HG02938 (cell line): ENCODE data around the gene TMEM135.
A peak's percentile ranks its signal among the peaks of the same experiment; 100 is the strongest.

Experiments used
- ATAC-seq: cut with Tn5 transposase; IDR thresholded peaks from one replicate; pipeline ENCODE4 v1.9.1; 2021; ENCODE audit warnings: mild to moderate bottlenecking, moderate library complexity; ENCODE audit not compliant: unreplicated experiment

Gene TMEM135

GRCh38 chr11:87190071-87190470 lies 152.3 kb downstream of the TMEM135 start:
- ATAC-seq: no peak

GRCh38 chr11:87193756-87194470 lies 156.2 kb downstream of the TMEM135 start:
- no peak for ATAC-seq

- ATAC-seq: no peak
Observed at GRCh38 chr11:87194985-87195820, 157.5 kb downstream of the TMEM135 start.

GRCh38 chr11:87198266-87198881 lies 160.6 kb downstream of the TMEM135 start:
- no peak for ATAC-seq

GRCh38 chr11:87201376-87201775 lies 163.6 kb downstream of the TMEM135 start:
- ATAC-seq: no peak

- ATAC-seq: peak; percentile 64
Observed at GRCh38 chr11:87203907-87204602, 166.3 kb downstream of the TMEM135 start.

- ATAC-seq: no peak
Observed at GRCh38 chr11:87212891-87213290, 175.2 kb downstream of the TMEM135 start.

- ATAC-seq: peak; percentile 81
Observed at GRCh38 chr11:87213444-87213843, 175.7 kb downstream of the TMEM135 start.

GRCh38 chr11:87215236-87215635 lies 177.5 kb downstream of the TMEM135 start:
- ATAC-seq: no peak

GRCh38 chr11:87219266-87219665 lies 181.5 kb downstream of the TMEM135 start:
- ATAC-seq: peak; percentile 40

GRCh38 chr11:87223816-87224215 lies 186.1 kb downstream of the TMEM135 start:
- no peak for ATAC-seq

GRCh38 chr11:87224486-87224885 lies 186.8 kb downstream of the TMEM135 start:
- no peak for ATAC-seq

- ATAC-seq: no peak
Observed at GRCh38 chr11:87228820-87229219, 191.1 kb downstream of the TMEM135 start.

GRCh38 chr11:87230995-87231394 lies 193.3 kb downstream of the TMEM135 start:
- no peak for ATAC-seq

GRCh38 chr11:87232320-87232719 lies 194.6 kb downstream of the TMEM135 start:
- ATAC-seq: no peak

- ATAC-seq: no peak
Observed at GRCh38 chr11:87235366-87235765, 197.6 kb downstream of the TMEM135 start.

GRCh38 chr11:87236368-87236767 lies 198.6 kb downstream of the TMEM135 start:
- ATAC-seq: no peak

GRCh38 chr11:87239001-87239400 lies 201.3 kb downstream of the TMEM135 start:
- no peak for ATAC-seq

GRCh38 chr11:87239531-87239930 lies 201.8 kb downstream of the TMEM135 start:
- ATAC-seq: no peak

- no peak for ATAC-seq
Observed at GRCh38 chr11:87251560-87251959, 213.8 kb downstream of the TMEM135 start.

- no peak for ATAC-seq
Observed at GRCh38 chr11:87252869-87253268, 215.1 kb downstream of the TMEM135 start.
